ENCODE data around the gene PKDCC. TPM values are rescaled to one million over a fixed set of nuclear protein-coding genes. Genes with fewer than 3 reads are reported as not detected.

Gene PKDCC
- total and polyA plus RNA-seq, 2 of the 8 experiments (the other 6 are each of a cell fraction or from before 2014, with no cell fraction given): 49.9 to 80.1 TPM

DNA sequence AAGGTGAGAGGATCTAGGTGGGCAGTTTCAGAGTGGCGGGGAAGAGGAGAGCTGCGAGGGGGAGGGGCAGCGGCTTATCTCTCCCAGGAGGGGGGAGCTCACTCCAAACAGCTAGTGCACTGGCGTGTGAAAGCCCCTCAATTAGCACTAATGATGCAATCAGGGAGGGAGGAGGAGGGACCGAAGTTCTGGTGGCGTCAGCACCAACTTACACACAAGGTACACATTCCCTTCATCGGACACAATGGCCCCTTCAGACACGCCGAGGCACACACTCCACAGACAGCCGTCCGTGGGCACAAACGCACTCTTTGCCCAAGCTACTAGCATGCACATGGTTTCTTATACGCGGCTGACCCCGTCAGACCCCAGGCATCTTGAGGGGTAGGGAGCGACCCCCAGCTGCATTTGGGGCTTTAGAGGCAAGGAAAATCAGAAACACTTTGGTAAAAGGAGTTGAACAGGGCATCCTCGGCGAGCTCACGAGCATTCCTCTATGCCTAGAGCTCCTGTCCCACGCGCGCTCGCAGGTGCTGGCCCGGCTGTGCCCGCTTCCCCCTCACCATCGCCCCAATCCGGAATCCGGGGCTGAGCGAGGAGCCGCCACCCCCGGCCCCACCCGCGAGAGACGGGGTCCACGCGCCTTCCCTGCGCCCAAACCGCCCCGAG lies 868 bp upstream of the PKDCC start (continued):
- TF ChIP-seq CHD2 (IDR thresholded peaks at IDR 0.05; ENCODE audit: low read length) (peak; percentile 26; the same call in 1 of the 2 replicates), RFX5 (IDR thresholded peaks at IDR 0.05; ENCODE audit: borderline replicate concordance, low read depth, low read length) (no peak), CTBP2 (IDR thresholded peaks at IDR 0.05; ENCODE audit: borderline replicate concordance, insufficient read depth, insufficient read length, low read length) (peak; percentile 27), YY1 (IDR thresholded peaks at IDR 0.05; ENCODE audit: low read depth, low read length) (no peak), SP1 (IDR thresholded peaks at IDR 0.05; ENCODE audit: low read depth, low read length) (peak; percentile 50; the same call in 1 of the 2 replicates), KDM4A (IDR thresholded peaks at IDR 0.05; ENCODE audit: low read depth, low read length, severe bottlenecking) (peak; percentile 30), KDM5A (IDR thresholded peaks at IDR 0.05; ENCODE audit: low read length) (no peak), SIN3A (conservative IDR thresholded peaks at IDR 0.05 in 1 of 2, IDR thresholded peaks at IDR 0.05 in 1 of 2; ENCODE audit: low read depth in 1 of 2, low read length in 2 of 2) (0 out of 4 replicates have a peak, but pooled peaks of 1 of the 2 experiments have one; percentile 51), ASH2L (IDR thresholded peaks at IDR 0.05; ENCODE audit: low read length) (no peak), CREB1 (IDR thresholded peaks at IDR 0.05) (peak; percentile 74), HDAC6 (IDR thresholded peaks at IDR 0.05; ENCODE audit: low read depth, low read length) (no peak), SP2 (IDR thresholded peaks at IDR 0.05; ENCODE audit: low read length) (no peak), SIX5 (IDR thresholded peaks at IDR 0.05; ENCODE audit: low read depth, low read length) (no peak), POLR2A (IDR thresholded peaks at IDR 0.05; ENCODE audit: control extremely low read depth in 1 of 2, low read depth in 2 of 2, low read length in 2 of 2) (peak in 1 of 2 experiments; percentile 76; a peak in 1 of 3 replicates), BACH1 (IDR thresholded peaks at IDR 0.05; ENCODE audit: low read length) (no peak), PHF8 (conservative IDR thresholded peaks at IDR 0.05; ENCODE audit: low read depth, low read length) (peak; percentile 42; the same call in 1 of the 2 replicates), KDM1A (IDR thresholded peaks at IDR 0.05; ENCODE audit: borderline replicate concordance, low read length) (no peak), BRCA1 (IDR thresholded peaks at IDR 0.05; ENCODE audit: low read depth, low read length) (no peak)
- TF ChIP-seq, protein P1, sequence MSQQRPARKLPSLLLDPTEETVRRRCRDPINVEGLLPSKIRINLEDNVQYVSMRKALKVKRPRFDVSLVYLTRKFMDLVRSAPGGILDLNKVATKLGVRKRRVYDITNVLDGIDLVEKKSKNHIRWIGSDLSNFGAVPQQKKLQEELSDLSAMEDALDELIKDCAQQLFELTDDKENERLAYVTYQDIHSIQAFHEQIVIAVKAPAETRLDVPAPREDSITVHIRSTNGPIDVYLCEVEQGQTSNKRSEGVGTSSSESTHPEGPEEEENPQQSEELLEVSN (IDR thresholded peaks at IDR 0.05): peak; percentile 8; the same call in 1 of the 2 replicates
- TF ChIP-seq, protein P2, sequence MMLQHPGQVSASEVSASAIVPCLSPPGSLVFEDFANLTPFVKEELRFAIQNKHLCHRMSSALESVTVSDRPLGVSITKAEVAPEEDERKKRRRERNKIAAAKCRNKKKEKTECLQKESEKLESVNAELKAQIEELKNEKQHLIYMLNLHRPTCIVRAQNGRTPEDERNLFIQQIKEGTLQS (IDR thresholded peaks at IDR 0.05; ENCODE audit: insufficient read depth, low read depth, low read length): peak; percentile 74
- TF ChIP-seq, protein P3, sequence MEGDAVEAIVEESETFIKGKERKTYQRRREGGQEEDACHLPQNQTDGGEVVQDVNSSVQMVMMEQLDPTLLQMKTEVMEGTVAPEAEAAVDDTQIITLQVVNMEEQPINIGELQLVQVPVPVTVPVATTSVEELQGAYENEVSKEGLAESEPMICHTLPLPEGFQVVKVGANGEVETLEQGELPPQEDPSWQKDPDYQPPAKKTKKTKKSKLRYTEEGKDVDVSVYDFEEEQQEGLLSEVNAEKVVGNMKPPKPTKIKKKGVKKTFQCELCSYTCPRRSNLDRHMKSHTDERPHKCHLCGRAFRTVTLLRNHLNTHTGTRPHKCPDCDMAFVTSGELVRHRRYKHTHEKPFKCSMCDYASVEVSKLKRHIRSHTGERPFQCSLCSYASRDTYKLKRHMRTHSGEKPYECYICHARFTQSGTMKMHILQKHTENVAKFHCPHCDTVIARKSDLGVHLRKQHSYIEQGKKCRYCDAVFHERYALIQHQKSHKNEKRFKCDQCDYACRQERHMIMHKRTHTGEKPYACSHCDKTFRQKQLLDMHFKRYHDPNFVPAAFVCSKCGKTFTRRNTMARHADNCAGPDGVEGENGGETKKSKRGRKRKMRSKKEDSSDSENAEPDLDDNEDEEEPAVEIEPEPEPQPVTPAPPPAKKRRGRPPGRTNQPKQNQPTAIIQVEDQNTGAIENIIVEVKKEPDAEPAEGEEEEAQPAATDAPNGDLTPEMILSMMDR (IDR thresholded peaks at IDR 0.05; ENCODE audit: control extremely low read depth in 1 of 3, insufficient read depth in 1 of 3, low read depth in 1 of 3, low read length in 3 of 3): no peak
